ENCODE data around the gene PAPPA2. TPM values are rescaled to one million over a fixed set of nuclear protein-coding genes. Genes with fewer than 3 reads are reported as not detected.

The PAPPA2 gene
- total RNA-seq, 1 experiment from 2014 or later, result not detected

DNA sequence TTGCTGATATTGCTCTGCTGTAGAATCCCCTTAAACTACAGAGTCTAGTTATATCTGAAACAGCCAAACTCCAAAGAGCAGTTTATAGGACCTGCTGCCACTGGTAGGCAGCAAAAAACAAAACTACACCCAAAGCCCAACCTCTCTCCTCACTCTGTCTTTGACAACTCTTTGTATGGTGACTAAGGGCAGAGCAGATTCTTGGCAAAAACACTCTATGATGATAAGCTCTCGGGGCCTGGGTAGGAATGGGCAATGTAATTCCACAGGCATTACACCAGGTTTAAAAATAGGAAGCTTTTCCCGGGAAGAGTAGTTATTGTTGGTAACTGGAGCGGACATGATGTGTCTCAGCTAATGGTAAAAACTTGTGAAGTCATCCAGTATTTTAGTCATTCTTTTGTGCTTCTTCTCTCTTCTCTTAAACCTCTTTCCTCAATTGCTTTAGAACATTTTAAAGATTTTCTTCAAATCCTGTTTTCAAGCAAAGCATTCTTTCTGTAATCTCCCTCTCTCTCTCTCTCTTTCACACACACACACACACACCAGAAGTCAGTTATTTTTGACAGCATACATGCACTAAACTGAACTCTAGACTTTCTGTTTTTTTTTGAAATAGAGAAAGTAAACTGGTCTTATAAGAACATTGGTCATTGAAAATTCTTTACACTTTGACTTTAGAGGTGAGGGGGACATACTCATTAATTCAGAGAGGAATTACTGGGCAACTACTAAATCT lies 193.5 kb downstream of the PAPPA2 start:
- no peaks in the 10 kb centered on the region for H3K9me3 ChIP-seq (ENCODE audit: insufficient read depth, low read depth)
- TF ChIP-seq EZH2 (IDR thresholded peaks at IDR 0.05; ENCODE audit: low read depth), result no peak
- TF ChIP-seq, protein P1, sequence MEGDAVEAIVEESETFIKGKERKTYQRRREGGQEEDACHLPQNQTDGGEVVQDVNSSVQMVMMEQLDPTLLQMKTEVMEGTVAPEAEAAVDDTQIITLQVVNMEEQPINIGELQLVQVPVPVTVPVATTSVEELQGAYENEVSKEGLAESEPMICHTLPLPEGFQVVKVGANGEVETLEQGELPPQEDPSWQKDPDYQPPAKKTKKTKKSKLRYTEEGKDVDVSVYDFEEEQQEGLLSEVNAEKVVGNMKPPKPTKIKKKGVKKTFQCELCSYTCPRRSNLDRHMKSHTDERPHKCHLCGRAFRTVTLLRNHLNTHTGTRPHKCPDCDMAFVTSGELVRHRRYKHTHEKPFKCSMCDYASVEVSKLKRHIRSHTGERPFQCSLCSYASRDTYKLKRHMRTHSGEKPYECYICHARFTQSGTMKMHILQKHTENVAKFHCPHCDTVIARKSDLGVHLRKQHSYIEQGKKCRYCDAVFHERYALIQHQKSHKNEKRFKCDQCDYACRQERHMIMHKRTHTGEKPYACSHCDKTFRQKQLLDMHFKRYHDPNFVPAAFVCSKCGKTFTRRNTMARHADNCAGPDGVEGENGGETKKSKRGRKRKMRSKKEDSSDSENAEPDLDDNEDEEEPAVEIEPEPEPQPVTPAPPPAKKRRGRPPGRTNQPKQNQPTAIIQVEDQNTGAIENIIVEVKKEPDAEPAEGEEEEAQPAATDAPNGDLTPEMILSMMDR (conservative IDR thresholded peaks at IDR 0.05), result no peak
- H3K27me3 ChIP-seq (ENCODE audit: insufficient read depth, low read depth), result no peaks in the 10 kb centered on the region
- DNase-seq, result no peak
- no peak overlapping the region for H3K4me2 ChIP-seq
- H3K4me3 ChIP-seq, result no peak overlapping the region
- intact Hi-C loops (cut with micrococcal nuclease; ENCODE audit: unreplicated experiment), result no loop called here
- H3K4me1 ChIP-seq (replicated peaks; ENCODE audit: insufficient read depth), result no peaks in the 10 kb centered on the region
- H3F3A ChIP-seq (ENCODE audit: insufficient read depth, low read depth), result no peaks in the 10 kb centered on the region
- H3K79me2 ChIP-seq (ENCODE audit: low read depth), result no peaks in the 10 kb centered on the region
- CTCF ChIA-PET, result no interaction called here
- H2AFZ ChIP-seq, result no peak overlapping the region
- no peak overlapping the region for H3K27ac ChIP-seq
- POLR2A ChIA-PET (ENCODE audit: unreplicated experiment), result no interaction called here
- H4K20me1 ChIP-seq (ENCODE audit: insufficient read depth), result no peaks in the 10 kb centered on the region
- BruUV-seq (replicated peaks), result no TSS peak
- no peaks in the 10 kb centered on the region for H3K9me2 ChIP-seq (ENCODE audit: insufficient read depth)
- no peaks in the 10 kb centered on the region for H3K36me3 ChIP-seq (ENCODE audit: low read depth)

DNA sequence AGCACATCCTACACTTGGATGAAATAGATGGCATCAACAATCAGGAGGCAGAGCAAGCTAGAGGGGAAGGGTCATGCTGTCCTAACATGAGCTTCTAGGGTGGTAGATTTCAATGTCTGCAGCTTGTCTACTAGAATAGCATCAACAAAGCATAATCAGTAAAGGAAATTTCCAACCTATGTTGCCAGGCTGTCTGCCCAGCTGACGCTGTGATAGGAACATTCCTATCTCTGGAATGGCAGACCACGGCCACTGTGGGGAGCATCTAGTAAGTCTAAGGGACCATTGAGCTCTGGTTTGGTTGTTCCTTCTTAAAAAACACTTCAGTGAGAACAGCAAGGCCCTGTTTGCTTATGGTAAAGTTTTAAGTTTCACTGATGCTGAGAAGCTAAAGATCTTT lies 206.8 kb downstream of the PAPPA2 start:
- Histone ChIP-seq H2AFZ (no peak overlapping the region), H4K20me1 (ENCODE audit: insufficient read depth) (no peaks in the 10 kb centered on the region), H3F3A (ENCODE audit: insufficient read depth, low read depth) (no peaks in the 10 kb centered on the region), H3K9me2 (ENCODE audit: insufficient read depth) (no peaks in the 10 kb centered on the region), H3K4me1 (replicated peaks; ENCODE audit: insufficient read depth) (no peaks in the 10 kb centered on the region), H3K36me3 (ENCODE audit: low read depth) (no peaks in the 10 kb centered on the region), H3K9me3 (ENCODE audit: insufficient read depth, low read depth) (no peaks in the 10 kb centered on the region), H3K27me3 (ENCODE audit: insufficient read depth, low read depth) (no peaks in the 10 kb centered on the region), H3K79me2 (ENCODE audit: low read depth) (no peaks in the 10 kb centered on the region), H3K27ac (no peak overlapping the region), H3K4me2 (no peak overlapping the region), H3K4me3 (no peak overlapping the region)
- no TSS peak for BruUV-seq (replicated peaks)
- TF ChIP-seq EZH2 (IDR thresholded peaks at IDR 0.05; ENCODE audit: low read depth), result no peak
- TF ChIP-seq, protein P1 (conservative IDR thresholded peaks at IDR 0.05), result no peak
- DNase-seq, result no peak
- POLR2A ChIA-PET (ENCODE audit: unreplicated experiment), result no interaction called here
- intact Hi-C loops (cut with micrococcal nuclease; ENCODE audit: unreplicated experiment), result no loop called here
- CTCF ChIA-PET, result no interaction called here

DNA sequence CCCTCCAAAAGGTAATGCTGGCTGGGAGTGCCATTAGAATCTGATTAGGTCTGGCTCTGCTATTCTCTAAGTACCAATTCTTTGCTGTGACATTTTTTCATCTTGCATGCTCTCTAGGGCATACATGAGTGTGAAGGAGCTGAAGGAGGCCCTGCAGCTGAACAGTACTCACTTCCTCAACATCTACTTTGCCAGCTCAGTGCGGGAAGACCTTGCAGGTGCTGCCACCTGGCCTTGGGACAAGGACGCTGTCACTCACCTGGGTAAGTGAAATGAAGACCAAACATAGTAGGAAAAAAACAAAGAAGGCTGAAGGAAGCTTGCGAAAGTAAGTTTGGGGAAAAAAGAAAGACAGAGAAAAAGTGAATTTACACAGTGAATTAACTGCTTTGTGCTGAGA lies 207.9 kb downstream of the PAPPA2 start:
- TF ChIP-seq, protein P1 (conservative IDR thresholded peaks at IDR 0.05), result no peak
- no peak for TF ChIP-seq EZH2 (IDR thresholded peaks at IDR 0.05; ENCODE audit: low read depth)
- intact Hi-C loops (cut with micrococcal nuclease; ENCODE audit: unreplicated experiment), result no loop called here
- no peaks in the 10 kb centered on the region for H3K9me3 ChIP-seq (ENCODE audit: insufficient read depth, low read depth)
- H3K27ac ChIP-seq, result no peak overlapping the region
- no peaks in the 10 kb centered on the region for H3K9me2 ChIP-seq (ENCODE audit: insufficient read depth)
- H3K27me3 ChIP-seq (ENCODE audit: insufficient read depth, low read depth), result no peaks in the 10 kb centered on the region
- POLR2A ChIA-PET (ENCODE audit: unreplicated experiment), result no interaction called here
- H3K4me2 ChIP-seq, result no peak overlapping the region
- no peaks in the 10 kb centered on the region for H3F3A ChIP-seq (ENCODE audit: insufficient read depth, low read depth)
- CTCF ChIA-PET, result no interaction called here
- H3K4me3 ChIP-seq, result no peak overlapping the region
- H3K79me2 ChIP-seq (ENCODE audit: low read depth), result no peaks in the 10 kb centered on the region
- no peak for DNase-seq
- H4K20me1 ChIP-seq (ENCODE audit: insufficient read depth), result no peaks in the 10 kb centered on the region
- no TSS peak for BruUV-seq (replicated peaks)
- no peaks in the 10 kb centered on the region for H3K4me1 ChIP-seq (replicated peaks; ENCODE audit: insufficient read depth)
- no peak overlapping the region for H2AFZ ChIP-seq
- H3K36me3 ChIP-seq (ENCODE audit: low read depth), result no peaks in the 10 kb centered on the region

All from PC-9 (cell line).